ENCODE results near the gene VILL. TPM values are rescaled to one million over a fixed set of nuclear protein-coding genes. Genes with fewer than 3 reads are reported as not detected.

The VILL gene
- total RNA-seq, 2 experiments from 2014 or later: 13.2 to 23.5 TPM

GRCh38 chr3:37991823-37992222 lies 1.2 kb downstream of the VILL start:
- Histone ChIP-seq H2AFZ (ENCODE audit: low read length) (no peak overlapping the region), H3K9me3 (ENCODE audit: low read length) (no peaks in the 10 kb centered on the region), H3K36me3 (ENCODE audit: insufficient read depth, low read length) (peaks cover 17% of the 10 kb centered on the region; the same call in 1 of the 2 replicates), H3K4me2 (ENCODE audit: low read length) (no peak overlapping the region), H3K27ac (ENCODE audit: low read depth, low read length, poor library complexity, severe bottlenecking) (no peak overlapping the region), H3K4me3 (ENCODE audit: low read depth, low read length, poor library complexity, severe bottlenecking) (no peak overlapping the region), H4K20me1 (ENCODE audit: insufficient read depth, low read length) (no peaks in the 10 kb centered on the region), H3K79me2 (ENCODE audit: insufficient read depth, low read depth, low read length) (peaks cover 9% of the 10 kb centered on the region; the same call in 1 of the 2 replicates), H3K9me2 (ENCODE audit: insufficient read depth, low read length) (no peaks in the 10 kb centered on the region), H3K4me1 (ENCODE audit: insufficient read depth, low read length, poor library complexity, severe bottlenecking) (peaks cover 26% of the 10 kb centered on the region)
- TF ChIP-seq CTCF (conservative IDR thresholded peaks at IDR 0.05; ENCODE audit: low read length) (no peak), EZH2phosphoT487 (IDR thresholded peaks at IDR 0.05; ENCODE audit: borderline replicate concordance, low read depth, low read length) (no peak)
- BruUV-seq (replicated peaks): no TSS peak
- ChIA-PET POLR2A (no interaction called here), CTCF (ENCODE audit: unreplicated experiment) (no interaction called here)
- DNase-seq (ENCODE audit: low spot score): no peak
- intact Hi-C loops (cut with micrococcal nuclease; ENCODE audit: unreplicated experiment): no loop called here

- no peaks in the 10 kb centered on the region for H4K20me1 ChIP-seq (ENCODE audit: insufficient read depth, low read length)
- peaks cover 26% of the 10 kb centered on the region for H3K4me1 ChIP-seq (ENCODE audit: insufficient read depth, low read length, poor library complexity, severe bottlenecking)
- H3K9me3 ChIP-seq (ENCODE audit: low read length): no peaks in the 10 kb centered on the region
- TF ChIP-seq EZH2phosphoT487 (IDR thresholded peaks at IDR 0.05; ENCODE audit: borderline replicate concordance, low read depth, low read length) (no peak), CTCF (conservative IDR thresholded peaks at IDR 0.05; ENCODE audit: low read length) (no peak)
- POLR2A ChIA-PET: no interaction called here
- no peaks in the 10 kb centered on the region for H3K9me2 ChIP-seq (ENCODE audit: insufficient read depth, low read length)
- no peak overlapping the region for H3K27ac ChIP-seq (ENCODE audit: low read depth, low read length, poor library complexity, severe bottlenecking)
- DNase-seq (ENCODE audit: low spot score): no peak
- no peak overlapping the region for H3K4me3 ChIP-seq (ENCODE audit: low read depth, low read length, poor library complexity, severe bottlenecking)
- intact Hi-C loops (cut with micrococcal nuclease; ENCODE audit: unreplicated experiment): no loop called here
- H3K79me2 ChIP-seq (ENCODE audit: insufficient read depth, low read depth, low read length): peaks cover 9% of the 10 kb centered on the region; the same call in 1 of the 2 replicates
- no TSS peak for BruUV-seq (replicated peaks)
- H2AFZ ChIP-seq (ENCODE audit: low read length): no peak overlapping the region; the same call in 1 of the 2 replicates
- peaks cover 22% of the 10 kb centered on the region; the same call in 1 of the 2 replicates for H3K36me3 ChIP-seq (ENCODE audit: insufficient read depth, low read length)
- no peak overlapping the region for H3K4me2 ChIP-seq (ENCODE audit: low read length)
- CTCF ChIA-PET (ENCODE audit: unreplicated experiment): no interaction called here
Measured at GRCh38 chr3:37992271-37993066, 1.9 kb downstream of the VILL start.

GRCh38 chr3:37993067-37993455 lies 2.5 kb downstream of the VILL start:
- Histone ChIP-seq H2AFZ (ENCODE audit: low read length) (no peak overlapping the region; the same call in 1 of the 2 replicates), H3K4me3 (ENCODE audit: low read depth, low read length, poor library complexity, severe bottlenecking) (no peak overlapping the region), H4K20me1 (ENCODE audit: insufficient read depth, low read length) (no peaks in the 10 kb centered on the region), H3K79me2 (ENCODE audit: insufficient read depth, low read depth, low read length) (peaks cover 9% of the 10 kb centered on the region; the same call in 1 of the 2 replicates), H3K9me2 (ENCODE audit: insufficient read depth, low read length) (no peaks in the 10 kb centered on the region), H3K27ac (ENCODE audit: low read depth, low read length, poor library complexity, severe bottlenecking) (no peak overlapping the region), H3K36me3 (ENCODE audit: insufficient read depth, low read length) (peaks cover 27% of the 10 kb centered on the region; the same call in 1 of the 2 replicates), H3K4me2 (ENCODE audit: low read length) (peak overlapping the region; percentile 84; the same call in 1 of the 2 replicates), H3K4me1 (ENCODE audit: insufficient read depth, low read length, poor library complexity, severe bottlenecking) (peaks cover 30% of the 10 kb centered on the region), H3K9me3 (ENCODE audit: low read length) (no peaks in the 10 kb centered on the region)
- DNase-seq (ENCODE audit: low spot score): no peak
- POLR2A ChIA-PET: no interaction called here
- intact Hi-C loops (cut with micrococcal nuclease; ENCODE audit: unreplicated experiment): no loop called here
- no TSS peak for BruUV-seq (replicated peaks)
- TF ChIP-seq EZH2phosphoT487 (IDR thresholded peaks at IDR 0.05; ENCODE audit: borderline replicate concordance, low read depth, low read length) (no peak), CTCF (conservative IDR thresholded peaks at IDR 0.05; ENCODE audit: low read length) (no peak)
- CTCF ChIA-PET (ENCODE audit: unreplicated experiment): no interaction called here

Data from OCI-LY7 (cell line).